Stimulated activated CD4-positive, alpha-beta T cell treated with anti-CD3 and anti-CD28 coated beads, Interleukin-4, amount 100 ng/mL, for 1 hour (primary cell): ENCODE results near the gene STRAP.
"Not testable (repeated sequence)": the region's sequence is repeated elsewhere in the genome, so short reads cannot be mapped to it uniquely, and the experiment has no call there.

Experiments used
- DNase-seq: peaks from one replicate; pipeline ENCODE4 v3.0.0-alpha.2; 2020

The STRAP gene

GRCh38 chr12:15874556-15875145 is 7.5 kb upstream of the STRAP start:
- not testable (repeated sequence) for DNase-seq

GRCh38 chr12:15875863-15876262 is 6.3 kb upstream of the STRAP start:
- DNase-seq: no peak

DNA sequence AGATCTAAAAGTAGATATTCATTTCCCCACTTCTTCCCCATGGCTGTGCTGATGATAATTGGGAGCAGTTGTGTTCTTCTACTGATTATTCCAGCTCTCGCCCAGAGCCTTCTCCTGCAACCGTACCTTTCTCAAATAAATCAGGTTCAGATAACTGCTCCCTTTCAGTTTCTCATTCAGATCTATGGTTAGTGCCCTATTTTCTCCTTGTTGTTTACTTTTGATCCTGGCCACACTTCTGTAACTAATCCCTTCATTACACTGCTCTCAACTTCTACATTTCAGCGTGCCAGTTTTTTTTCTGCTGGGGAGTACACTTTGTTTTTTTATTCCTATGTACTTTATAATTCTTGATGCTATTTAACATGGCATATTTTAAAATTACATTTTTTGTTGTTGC is 2.8 kb upstream of the STRAP start:
- DNase-seq: no peak

- no peak for DNase-seq
These were observed 1.5 kb upstream of the STRAP start for GRCh38 chr12:15880721-15881120.

DNA sequence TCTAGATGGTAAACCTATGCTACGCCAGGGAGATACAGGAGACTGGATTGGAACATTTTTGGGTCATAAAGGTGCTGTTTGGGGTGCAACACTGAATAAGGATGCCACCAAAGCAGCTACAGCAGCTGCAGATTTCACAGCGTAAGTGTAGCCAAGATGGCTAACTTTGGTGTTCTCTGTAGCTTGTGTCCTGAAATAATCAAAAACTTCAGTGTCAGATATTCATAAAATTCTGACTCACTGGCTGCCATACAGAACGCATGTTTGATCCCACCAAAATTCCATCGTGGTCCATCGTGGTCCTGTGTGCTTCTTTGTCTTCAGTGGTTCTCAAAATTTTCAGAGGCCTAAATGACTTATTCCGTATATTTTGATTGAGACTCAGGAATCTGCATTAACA is 1.3 kb downstream of the STRAP start:
- DNase-seq: no peak

DNA sequence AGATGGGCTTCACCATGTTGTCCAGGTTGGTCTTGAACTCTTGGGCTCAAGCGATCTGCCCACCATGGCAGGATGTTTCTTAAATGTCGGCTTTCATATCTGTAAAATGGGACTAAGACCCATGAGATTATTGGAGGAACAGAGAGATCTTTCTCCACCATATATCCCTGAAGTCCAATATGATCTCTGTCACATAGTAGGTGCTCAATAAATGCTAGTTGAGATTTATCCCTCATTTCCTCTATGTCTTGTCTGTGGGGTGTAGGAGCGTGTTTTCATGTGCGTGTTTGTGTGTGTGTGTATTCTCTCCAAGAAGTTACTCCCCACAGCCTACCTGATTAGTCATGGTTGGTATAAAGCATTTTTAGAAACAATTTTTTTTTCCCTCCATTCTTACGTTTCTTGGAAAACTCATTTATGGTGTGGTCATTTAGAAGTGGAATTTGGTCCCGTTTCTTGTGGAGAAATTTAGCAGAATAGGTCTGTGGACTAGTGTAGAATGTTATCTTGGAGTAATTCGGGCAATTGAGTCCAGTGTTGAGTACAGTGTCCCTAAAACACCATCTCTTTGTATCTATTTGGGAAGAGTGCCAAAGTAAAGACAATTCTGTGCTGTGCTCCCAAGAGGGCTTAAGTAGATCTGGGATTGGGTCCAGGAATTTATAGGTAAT is 4.3 kb downstream of the STRAP start:
- no peak for DNase-seq

GRCh38 chr12:15887043-15887817 is 5.0 kb downstream of the STRAP start:
- no peak for DNase-seq

DNA sequence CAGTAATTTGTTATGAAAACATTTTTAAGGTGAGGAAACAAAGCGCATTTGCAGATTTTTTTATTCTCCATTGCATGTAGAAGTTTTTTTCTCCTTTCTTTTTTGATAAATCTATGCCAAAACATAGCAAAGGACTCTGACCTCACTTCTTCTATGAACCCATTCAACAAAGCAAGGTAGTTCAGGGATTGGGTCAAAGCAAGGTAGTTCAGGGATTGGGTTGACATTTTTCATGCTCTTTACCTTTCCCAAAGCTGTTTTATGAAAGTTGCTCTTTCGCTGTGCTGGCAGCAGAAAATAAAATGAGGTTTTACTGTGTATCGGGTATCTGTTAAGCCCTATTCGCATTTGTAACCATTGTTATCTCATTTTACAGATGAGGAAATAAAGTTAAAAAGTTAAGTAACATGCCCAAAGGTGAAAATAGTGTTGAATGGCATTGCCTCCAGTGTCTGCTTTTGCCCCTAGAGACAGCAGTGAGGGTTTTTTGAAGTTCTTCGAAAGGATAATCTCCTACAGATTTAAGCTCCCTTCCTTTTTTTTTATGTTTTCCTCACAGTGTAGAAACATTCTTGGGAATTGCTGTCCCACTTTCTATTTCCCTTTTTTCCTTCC is 10.6 kb downstream of the STRAP start:
- no peak for DNase-seq

DNA sequence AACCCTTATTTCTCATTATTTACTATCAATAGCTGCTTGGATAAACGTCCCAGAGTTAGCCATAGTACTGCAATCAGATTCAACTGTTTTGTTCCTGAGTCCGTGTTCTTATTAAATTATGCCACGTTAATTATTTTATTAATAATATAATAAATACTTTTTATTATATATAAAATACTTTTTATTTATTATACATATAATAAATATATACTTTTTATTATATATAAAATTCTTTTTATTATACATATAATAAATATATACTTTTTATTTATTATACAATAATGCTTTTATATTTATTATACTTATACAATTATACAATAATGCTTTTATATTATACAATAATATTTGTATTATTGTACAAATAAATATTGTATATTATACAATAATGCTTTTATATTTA is 11.1 kb downstream of the STRAP start:
- no peak for DNase-seq

GRCh38 chr12:15896867-15897266 is 14.7 kb downstream of the STRAP start:
- DNase-seq: no peak

- no peak for DNase-seq
These were observed 15.2 kb downstream of the STRAP start for GRCh38 chr12:15897433-15897832.

DNA sequence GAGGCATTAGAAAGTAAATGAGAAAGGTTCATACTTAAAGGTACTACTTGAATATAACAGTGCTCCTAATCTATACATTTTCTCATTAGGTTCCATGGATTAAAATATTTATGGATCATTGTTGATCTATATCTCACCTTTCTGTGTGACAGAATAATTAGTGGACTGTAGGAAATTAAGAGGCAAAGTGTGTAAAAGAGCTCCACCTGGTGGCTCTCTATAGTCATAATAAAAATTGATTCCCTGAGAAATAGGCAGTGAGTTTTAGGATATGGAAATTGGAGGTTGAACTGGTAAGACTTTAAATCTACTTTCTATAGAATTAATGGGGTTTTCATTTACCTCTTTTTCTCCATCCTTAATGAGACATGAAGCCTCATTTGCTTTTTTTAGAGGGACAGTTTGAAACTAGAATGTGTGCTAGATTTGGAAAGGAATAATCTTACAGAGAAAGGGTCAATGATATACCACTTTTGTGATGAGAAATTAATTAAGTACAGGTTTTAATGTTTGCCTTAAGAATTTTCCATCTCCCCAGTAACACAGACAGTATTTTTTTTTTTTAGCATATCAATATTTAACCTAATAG is 17.2 kb downstream of the STRAP start:
- no peak for DNase-seq

GRCh38 chr12:15904378-15904920 is 22.3 kb downstream of the STRAP start:
- DNase-seq: no peak

- DNase-seq: no peak
These were observed 28.3 kb downstream of the STRAP start for GRCh38 chr12:15910468-15910863.

DNA sequence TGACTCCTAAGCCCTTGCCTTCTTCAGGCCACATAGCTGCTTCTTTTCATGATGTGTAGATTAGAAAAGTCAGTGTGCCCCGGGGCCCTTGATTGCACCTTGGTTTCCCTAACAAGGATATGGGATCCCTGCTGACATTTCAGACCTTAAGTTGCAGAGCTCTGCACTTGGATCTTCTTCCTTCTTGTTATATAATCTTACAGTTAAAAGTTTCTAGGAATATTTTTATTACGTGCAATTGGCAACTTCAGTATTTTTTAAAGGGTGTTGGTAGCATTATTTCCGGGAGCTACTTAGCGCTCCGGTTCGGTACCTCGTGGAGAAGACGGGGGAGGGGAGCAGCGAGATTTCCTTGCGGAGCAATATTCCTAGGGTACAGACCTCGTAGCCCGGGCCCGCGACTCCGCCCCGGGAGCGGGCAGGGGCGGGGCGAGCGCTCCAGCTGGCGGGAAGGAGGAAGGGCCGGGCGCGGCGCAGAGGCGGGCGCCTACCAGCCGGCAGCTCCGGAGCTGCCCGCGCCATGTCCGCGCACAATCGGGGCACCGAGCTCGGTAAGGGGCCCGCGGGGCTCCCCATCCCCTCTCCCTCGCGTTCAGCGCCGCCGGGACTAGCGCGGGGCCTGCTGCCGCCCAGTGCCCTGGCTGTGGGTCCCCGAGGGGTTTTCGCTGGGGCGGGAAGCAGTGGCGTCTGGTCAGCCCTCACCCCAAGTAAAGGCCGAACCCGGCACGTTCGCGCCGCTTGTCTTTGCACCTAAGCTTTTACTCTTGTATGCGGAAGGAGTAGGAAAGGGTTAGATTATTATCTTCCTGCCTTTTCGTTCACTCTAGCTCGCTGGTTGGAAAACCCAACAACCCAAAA is 28.9 kb downstream of the STRAP start, which contains the start of gene DERA:
DERA (plus strand) TSS at position 469 of the 858 bp plus-strand sequence; CDS start at position 521, 52 bp downstream.
- DNase-seq: peak; percentile 62

- not testable (repeated sequence) for DNase-seq
These were observed 29.7 kb downstream of the STRAP start for GRCh38 chr12:15911931-15912330.

- not testable (repeated sequence) for DNase-seq
These were observed 31.9 kb downstream of the STRAP start for GRCh38 chr12:15914131-15914530.

DNA sequence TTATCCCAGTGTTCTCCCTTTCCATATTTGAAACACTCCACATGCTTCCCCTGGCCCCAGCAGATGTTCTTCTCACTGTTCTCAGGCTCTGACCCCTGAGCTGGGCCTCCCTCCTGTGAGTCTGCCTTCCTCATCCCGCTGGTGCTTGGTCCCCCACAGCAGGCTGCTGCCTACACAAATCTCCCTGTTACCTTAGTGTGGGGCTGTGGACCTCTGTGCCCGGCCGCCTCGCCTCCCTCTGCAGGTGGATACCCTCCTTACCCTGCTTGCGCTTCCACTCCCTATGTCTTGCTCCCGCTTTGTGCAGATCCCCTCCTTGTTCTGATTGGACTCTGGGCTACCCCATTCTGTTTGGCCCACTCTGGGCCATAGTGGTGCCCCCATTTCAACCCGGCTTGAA is 35.9 kb downstream of the STRAP start:
- DNase-seq: no peak

DNA sequence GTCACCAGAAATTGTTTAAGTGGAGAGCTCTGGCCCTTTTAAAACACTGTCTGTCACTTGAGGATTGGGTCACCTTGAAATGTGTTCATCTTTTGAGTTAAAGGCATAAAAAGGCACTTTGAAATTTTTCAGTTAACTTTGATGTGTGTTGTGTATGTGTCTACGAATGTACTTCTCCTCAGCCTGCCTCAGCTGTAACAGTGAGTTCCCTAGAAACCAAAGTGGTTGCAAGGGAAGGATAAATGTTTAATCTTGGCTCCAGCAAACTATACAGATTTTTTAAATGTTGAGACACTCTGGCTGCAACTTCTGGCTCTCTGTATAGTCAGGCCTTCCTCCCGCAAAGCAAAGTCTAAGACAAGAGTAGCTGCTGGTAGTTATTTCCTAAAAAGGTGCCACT is 37.2 kb downstream of the STRAP start:
- DNase-seq: no peak

- no peak for DNase-seq
These were observed 42.8 kb downstream of the STRAP start for GRCh38 chr12:15924956-15925355.

DNA sequence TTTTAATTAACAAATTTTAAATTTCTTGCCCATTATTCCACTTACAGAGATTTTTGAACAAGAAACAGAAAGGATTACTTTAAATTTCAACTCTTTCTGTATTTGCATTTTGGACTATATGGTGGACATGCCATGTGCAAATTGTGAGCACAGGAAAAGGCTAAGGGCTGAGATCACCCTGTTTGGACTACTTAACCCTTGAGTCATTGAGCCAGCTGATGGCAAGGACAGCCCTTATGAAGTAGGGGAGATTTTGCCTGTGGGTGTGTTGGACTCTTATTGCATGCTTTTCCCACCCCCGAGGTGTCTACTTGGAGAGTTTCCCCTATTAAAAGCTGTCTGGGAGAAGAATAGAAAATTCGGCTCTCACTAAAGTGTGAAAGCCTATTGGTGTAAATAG is 46.2 kb downstream of the STRAP start:
- no peak for DNase-seq
